Ovary (tissue), 10 donors: ENCODE results near the gene NBPF9. TPM values are rescaled to one million over a fixed set of nuclear protein-coding genes. Genes with fewer than 3 reads are reported as not detected.
"Not testable (repeated sequence)": the region's sequence is repeated elsewhere in the genome, so short reads cannot be mapped to it uniquely, and the experiment has no call there.

Source experiments
- DNase-seq, 5 donors: peaks; one replicate each; pipeline ENCODE4 v3.0.0-alpha.2; 2019 to 2020
- H3K27ac ChIP-seq, 2 donors: fragments of 200-600 bp; one replicate each; pipeline versions ENCODE4 v1.5.1 to v1.8.0; 2019 to 2022
- H3K27me3 ChIP-seq: fragments of 200-600 bp; one replicate; pipeline ENCODE4 v1.8.0; 2022
- H3K36me3 ChIP-seq: fragments of 200-600 bp; sonication (generic); one replicate; pipeline ENCODE4 v1.5.1; 2019
- H3K4me1 ChIP-seq: one replicate; pipeline ENCODE4 v1.8.1; 2013; ENCODE audit warnings: mild to moderate bottlenecking, moderate library complexity; ENCODE audit not compliant: insufficient read depth
- H3K4me3 ChIP-seq: fragments of 200-600 bp; sonication (generic); one replicate; pipeline ENCODE4 v1.5.1; 2017
- H3K9me3 ChIP-seq, 2 donors: fragments of 200-600 bp in 1 of 2; sonication (generic) in 1 of 2; one replicate each; pipeline versions ENCODE4 v1.5.1 to v1.8.1; 2013 to 2019; ENCODE audit warnings: mild to moderate bottlenecking in 1 of 2, moderate library complexity in 1 of 2
- WGBS, 3 donors: extraction: QIAGEN DNeasy Blood & Tissue Kit in 1 of 3; methylation state at CpG; one replicate each; pipeline versions ENCODE4 v1.1.5 to v1.1.7; 2013 to 2017; 5-methylcytosine and 5-hydroxymethylcytosine counted together
- intact Hi-C, 4 donors: fragments of 100-400 bp; cut with DNase I; formaldehyde crosslinking; loops; one replicate each; pipeline versions ENCODE4 v1.11.0 to v1.15.1; 2022 to 2023
- long read RNA-seq, 3 donors: library from polyadenylated mRNA in 2 of 3; unstranded in 2 of 3; transcript quantifications; one replicate each; pipeline ENCODE4 v2.0.0 and lab custom pipeline, GENCODE V29; 2021 to 2026
- polyA plus RNA-seq, 2 donors: library from polyadenylated mRNA; stranded (reverse); fragments of 200-250 nt in 1 of 2; fragments of 350-450 nt in 1 of 2; fragmentation: Illumina TruSeq in 1 of 2; extraction: RNeasy Lipid Tissue Mini Kit (QIAGEN cat#74804) in 1 of 2; gene quantifications; one replicate each; pipeline ENCODE4 v1.2.3, GENCODE V29; 2013 to 2014
- total RNA-seq, 7 donors: library from RNA; depleted of rRNA in 2 of 7; stranded (reverse); fragments of >200 nt in 2 of 7; fragmentation: NEBNext Ultra II Directional in 3 of 7; extraction: Animal tissue kit (Norgen Biotek cat#: 25700) in 3 of 7; gene quantifications; one replicate each; pipeline versions ENCODE4 v1.1.0 to v1.2.4, GENCODE V29; 2016 to 2023
- donor health status: DM: no; HTN: no; CAD: no; lungs with moderate emphysema.
- donor health status: DM: no; HTN: no; CAD: no.
- donor health status: Bipolar disorder and iron deficiency.
- donor health status: DM: yes; HTN: yes; CAD: no.
- donor health status: DM: no; HTN: no; CAD: no.
- donor health status: DM: yes; HTN: yes; CAD: no.

The NBPF9 gene, protein sequence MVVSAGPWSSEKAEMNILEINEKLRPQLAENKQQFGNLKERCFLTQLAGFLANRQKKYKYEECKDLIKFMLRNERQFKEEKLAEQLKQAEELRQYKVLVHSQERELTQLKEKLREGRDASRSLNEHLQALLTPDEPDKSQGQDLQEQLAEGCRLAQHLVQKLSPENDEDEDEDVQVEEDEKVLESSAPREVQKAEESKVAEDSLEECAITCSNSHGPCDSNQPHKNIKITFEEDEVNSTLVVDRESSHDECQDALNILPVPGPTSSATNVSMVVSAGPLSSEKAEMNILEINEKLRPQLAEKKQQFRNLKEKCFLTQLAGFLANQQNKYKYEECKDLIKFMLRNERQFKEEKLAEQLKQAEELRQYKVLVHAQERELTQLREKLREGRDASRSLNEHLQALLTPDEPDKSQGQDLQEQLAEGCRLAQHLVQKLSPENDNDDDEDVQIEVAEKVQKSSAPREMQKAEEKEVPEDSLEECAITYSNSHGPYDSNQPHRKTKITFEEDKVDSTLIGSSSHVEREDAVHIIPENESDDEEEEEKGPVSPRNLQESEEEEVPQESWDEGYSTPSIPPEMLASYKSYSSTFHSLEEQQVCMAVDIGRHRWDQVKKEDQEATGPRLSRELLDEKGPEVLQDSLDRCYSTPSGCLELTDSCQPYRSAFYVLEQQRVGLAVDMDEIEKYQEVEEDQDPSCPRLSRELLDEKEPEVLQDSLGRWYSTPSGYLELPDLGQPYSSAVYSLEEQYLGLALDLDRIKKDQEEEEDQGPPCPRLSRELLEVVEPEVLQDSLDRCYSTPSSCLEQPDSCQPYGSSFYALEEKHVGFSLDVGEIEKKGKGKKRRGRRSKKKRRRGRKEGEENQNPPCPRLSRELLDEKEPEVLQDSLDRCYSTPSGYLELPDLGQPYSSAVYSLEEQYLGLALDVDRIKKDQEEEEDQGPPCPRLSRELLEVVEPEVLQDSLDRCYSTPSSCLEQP (N-terminal part only)
- total RNA-seq (10 to 100 TPM in 5 of 7 donors, 1 to 10 TPM in 2; 8.0 to 20.3 (median 16.2) TPM), polyA plus RNA-seq (10 to 100 TPM in 1 of 2 donors, 1 to 10 TPM in 1; 8.2 to 14.9 TPM)
- long read RNA-seq, donor 1, partial matches to known transcripts, result 1 of 22 reads
- long read RNA-seq, donor 1, other reads (novel, unspliced or antisense), result 21 of 22 reads
- long read RNA-seq, donor 2, result 0 reads
- long read RNA-seq, donor 3, full-length matches to known transcripts, result 1 of 35 reads
- long read RNA-seq, donor 3, partial matches to known transcripts, result 9 of 35 reads
- long read RNA-seq, donor 3, other reads (novel, unspliced or antisense), result 25 of 35 reads

DNA sequence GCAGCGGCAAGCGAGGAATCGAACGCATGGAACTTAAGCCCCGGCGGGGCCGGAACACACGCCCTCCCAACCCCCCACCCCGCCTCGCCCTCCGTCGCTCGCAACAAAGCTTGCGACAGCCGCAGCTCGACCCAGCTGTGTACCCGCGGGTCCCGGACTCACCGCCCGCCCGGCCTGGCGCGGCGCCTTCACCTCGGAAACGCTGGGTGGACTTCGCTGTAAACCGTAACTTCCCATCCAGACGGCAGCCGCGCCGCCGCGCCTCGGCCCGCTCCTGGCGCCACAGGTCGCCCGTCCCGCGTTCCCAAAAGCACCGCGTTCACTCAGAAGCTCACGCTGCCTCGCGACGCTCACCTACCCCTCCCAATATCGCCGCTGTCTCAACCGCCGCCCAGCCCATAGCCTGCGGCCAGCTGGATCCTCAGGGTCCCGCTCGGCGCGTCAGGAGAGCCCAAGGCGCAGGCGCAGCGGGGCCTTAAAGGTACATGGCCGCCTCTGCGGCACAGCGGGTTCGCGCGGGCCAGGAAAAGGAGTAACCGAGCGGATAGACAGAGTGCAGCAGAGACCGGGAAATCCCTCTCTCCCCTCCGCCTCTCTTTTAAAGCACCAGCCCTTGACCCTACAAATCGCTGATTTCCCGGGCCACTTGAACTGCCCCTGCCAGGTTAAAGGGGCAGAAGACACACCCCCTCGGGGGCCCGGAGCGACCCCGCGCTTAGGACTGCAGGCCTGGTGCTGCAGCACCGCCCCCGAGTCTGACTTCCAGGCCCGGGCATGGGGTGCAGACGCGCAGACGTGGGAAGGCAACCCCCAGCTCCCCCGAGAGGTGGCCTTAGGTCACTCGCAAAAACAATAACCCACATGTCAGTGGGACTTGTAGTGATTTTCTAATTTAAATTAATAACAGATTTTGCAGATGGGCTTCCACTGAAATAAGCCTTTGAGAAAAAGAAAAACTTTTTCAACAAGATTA, at the start of gene NBPF9:
Gene NBPF9, minus strand, starts transcription at position 443 of the 973 bp plus-strand sequence. CDS start 21,412 bp downstream, outside the sequence.
- WGBS, 3 donors, result 1% methylated on average over 19 to 47 of the region's 85 CpGs; no CpG with 5 or more reads in 1 of the 3 donors
- Histone ChIP-seq H3K4me3 (peak within 1 kb of the TSS; percentile 39), H3K27ac (peak within 1 kb of the TSS; percentile 79)
- peak; percentile 53 to 75 (median 64) for DNase-seq
- H3K4me1 ChIP-seq, H3K36me3 ChIP-seq, intact Hi-C loops, H3K27me3 ChIP-seq, H3K9me3 ChIP-seq: not testable (repeated sequence)

DNA sequence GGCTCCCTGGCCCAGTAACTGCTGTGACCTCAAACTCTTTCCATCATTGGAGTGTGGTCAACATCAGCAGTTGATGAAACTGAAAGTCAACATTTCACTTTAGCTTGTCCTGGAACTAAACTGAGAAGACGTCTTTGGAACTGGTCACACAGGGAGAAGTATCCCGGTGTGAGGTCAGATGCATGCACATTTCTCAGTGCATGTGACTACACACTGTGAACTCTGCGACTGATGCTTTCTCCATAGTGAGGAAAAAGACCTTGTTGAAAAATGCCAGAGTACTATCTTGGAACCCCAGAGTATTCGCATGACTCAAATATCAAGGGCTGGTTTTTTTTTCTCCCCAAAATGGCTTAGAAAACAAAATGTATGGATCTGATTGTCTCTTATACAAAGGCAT, 46.6 kb upstream of the NBPF9 start:
- H3K27me3 ChIP-seq, H3K4me1 ChIP-seq, H3K4me3 ChIP-seq, H3K27ac ChIP-seq, DNase-seq, H3K36me3 ChIP-seq, H3K9me3 ChIP-seq, intact Hi-C loops: not testable (repeated sequence)
- WGBS, 3 donors, result 79 to 90% (median 79%) methylated on average over 3 to 4 of the region's 4 CpGs

DNA sequence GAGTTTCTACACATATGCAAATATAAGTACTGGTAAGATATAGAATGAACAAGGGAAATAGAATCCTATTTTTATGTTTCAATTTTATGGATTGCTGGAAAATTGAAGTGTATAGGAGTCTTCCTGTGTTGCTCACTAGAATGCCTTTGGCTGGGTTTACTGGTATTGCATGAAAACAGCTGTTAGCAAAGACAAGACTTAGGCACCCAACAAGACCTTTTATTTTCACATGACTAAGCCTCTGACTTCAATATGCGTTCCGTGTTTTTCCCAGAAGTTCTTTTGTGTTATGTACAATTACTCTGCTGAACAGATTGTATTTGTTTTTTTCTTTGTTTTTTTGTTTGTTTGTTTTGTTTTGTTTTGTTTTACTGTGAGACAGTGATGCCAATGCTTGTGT, 34.2 kb upstream of the NBPF9 start:
- H3K4me1 ChIP-seq, H3K4me3 ChIP-seq, DNase-seq, H3K27ac ChIP-seq, H3K9me3 ChIP-seq, intact Hi-C loops, H3K36me3 ChIP-seq, H3K27me3 ChIP-seq: not testable (repeated sequence)
- WGBS, 3 donors, result 68 to 81% (median 68%) methylated on average over 2 of the region's 2 CpGs

DNA sequence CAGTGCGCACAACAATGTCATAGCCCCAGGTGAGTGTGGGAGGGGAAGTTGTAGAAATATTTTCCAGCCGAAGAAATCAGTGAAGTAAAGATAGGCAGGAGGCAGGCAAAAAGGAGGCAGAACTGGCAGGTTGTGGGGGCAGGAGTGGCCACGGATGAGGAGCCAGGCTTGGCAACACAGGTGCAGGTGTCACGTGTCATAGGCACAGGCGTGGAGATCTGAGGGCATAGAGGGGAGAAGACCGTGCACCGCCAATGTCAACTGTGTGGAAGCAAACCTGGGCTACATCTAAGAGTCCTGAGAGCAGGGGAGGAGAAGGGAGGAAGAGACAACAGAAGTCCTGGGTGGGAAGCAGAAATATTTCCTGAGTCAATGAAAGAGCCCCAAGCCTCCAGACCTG, 27.6 kb upstream of the NBPF9 start:
- H3K4me1 ChIP-seq, DNase-seq, H3K36me3 ChIP-seq, intact Hi-C loops, H3K27ac ChIP-seq, H3K9me3 ChIP-seq, H3K4me3 ChIP-seq, H3K27me3 ChIP-seq: not testable (repeated sequence)
- WGBS, 3 donors, result 89 to 95% (median 91%) methylated on average over 5 to 7 of the region's 7 CpGs

DNA sequence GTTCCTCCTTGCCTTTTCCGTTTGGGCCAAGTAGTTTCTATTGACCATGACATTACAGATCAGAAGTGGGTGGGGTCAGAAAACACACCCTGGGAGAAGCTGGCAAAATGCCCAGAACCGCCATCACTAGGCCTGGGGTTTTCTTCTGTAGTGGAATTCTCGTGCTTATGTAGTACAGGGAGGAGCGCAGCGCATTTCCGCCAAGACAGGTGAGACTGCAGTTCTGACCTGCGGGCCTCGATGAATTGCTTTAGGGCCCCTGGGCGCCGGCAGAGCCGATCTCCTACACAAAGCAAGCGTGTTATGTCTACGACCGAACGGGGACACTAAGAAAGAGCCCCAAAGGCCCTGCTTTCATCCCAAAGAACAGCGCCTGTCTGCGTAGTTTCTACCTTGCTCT, 25.9 kb upstream of the NBPF9 start:
- not testable (repeated sequence) for DNase-seq, H3K27ac ChIP-seq
- no CpG with 5 or more reads among the region's 17 CpGs for WGBS, 3 donors

DNA sequence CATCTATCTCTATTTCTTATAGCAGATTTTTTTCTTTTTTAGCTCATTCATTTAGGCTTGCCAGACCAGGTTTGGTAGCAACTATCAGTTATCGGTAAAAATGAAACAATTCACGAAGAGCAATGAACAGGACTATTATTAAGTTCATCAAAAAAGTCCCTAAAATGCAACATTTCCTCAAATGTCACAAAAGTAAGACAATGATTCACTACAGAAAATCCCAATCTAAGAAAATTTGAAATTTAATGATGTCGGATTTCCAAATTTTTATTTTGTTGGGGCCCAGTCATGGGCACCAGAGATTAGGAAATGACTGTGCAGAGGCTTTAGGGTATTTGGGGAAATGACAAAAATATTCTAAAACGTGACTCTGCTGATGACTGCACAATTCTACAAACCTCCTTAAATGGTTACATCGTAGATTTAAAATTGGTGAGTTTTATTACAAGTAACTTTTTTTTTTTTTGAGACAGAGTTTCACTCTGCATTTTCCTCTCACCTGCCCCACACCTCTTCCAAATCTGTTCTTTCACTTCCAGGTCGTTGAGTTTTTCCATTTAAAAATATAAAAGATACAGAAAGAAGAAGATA, 23.3 kb upstream of the NBPF9 start:
- 82 to 89% (median 85%) methylated on average over 5 to 6 of the region's 6 CpGs for WGBS, 3 donors
- intact Hi-C loops, H3K4me3 ChIP-seq, H3K27me3 ChIP-seq, DNase-seq, H3K4me1 ChIP-seq, H3K9me3 ChIP-seq, H3K27ac ChIP-seq, H3K36me3 ChIP-seq: not testable (repeated sequence)

More for the DNA sequence above, 25.9 kb upstream of the NBPF9 start:
- H3K36me3 ChIP-seq, H3K27me3 ChIP-seq, intact Hi-C loops, H3K9me3 ChIP-seq, H3K4me3 ChIP-seq, H3K4me1 ChIP-seq: not testable (repeated sequence)

DNA sequence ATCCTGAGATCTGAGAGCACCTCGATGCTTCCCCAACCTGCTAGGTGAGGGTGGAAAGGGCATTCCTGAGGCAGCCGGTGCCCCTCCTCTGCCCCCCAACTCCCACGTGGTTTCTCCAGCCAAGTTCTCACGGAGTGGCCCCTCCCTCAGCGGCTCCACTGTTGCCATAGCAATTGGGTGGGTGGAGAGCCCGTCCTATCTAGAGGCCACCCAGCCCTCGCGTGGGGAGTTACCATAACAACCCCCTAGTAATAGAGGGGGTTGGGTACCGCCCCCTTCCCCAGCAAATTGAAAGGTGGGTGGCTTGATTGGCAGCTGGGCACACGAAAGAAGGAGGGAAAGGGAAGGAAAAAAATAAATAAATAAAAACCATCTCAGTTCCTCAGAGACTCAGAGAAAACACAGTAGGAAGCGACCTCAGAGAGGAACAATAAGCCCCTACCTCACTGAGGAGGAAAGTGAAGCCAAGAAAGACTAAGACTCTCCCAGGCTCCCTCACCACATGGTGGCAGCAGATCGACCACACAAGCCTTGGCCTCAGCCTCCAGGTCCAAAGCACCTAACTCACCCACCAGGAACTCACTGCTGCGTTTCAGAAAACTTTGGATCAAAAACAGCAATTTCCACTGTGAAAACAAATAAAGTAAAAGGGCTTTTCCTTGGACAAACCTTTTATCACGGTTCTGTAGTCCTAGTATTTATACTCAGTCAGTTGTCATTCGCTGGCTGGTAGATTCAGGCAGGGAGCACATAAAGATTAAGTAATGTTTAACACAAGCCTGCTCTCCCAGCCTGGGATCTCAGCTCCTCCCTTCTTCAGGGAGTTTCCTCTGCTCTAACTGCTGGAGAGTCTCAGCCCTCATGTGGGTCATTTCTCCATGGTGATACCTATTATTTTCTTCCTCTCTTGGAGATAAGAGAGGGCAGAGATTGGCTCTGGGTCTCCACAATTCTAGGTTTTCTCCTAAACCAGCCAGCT, 20.9 kb upstream of the NBPF9 start:
- DNase-seq, H3K4me3 ChIP-seq, H3K9me3 ChIP-seq, H3K36me3 ChIP-seq, intact Hi-C loops, H3K27ac ChIP-seq, H3K4me1 ChIP-seq, H3K27me3 ChIP-seq: not testable (repeated sequence)
- WGBS, 3 donors, result 0 to 4% (median 3%) methylated on average over 5 to 10 of the region's 15 CpGs

DNA sequence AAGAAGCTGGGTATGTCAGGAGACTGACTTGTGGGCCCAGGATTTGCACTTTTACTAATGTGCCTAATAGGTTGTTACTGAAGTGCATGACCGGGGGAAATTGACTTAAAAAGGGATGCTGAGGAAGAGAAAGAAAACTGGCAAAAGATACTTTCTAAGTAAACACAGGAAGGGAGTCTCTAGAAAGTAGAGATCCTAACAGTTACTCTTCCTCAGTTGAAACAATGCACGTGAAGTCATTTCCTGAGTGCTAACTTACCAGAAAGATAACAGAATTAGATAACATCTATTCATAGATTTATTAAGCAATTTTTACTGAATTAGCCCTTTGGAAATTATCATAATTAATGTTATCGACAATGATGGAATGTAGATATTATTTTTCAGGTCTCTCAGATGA, 9.5 kb upstream of the NBPF9 start:
- H3K4me3 ChIP-seq, H3K4me1 ChIP-seq, DNase-seq, intact Hi-C loops, H3K36me3 ChIP-seq, H3K9me3 ChIP-seq, H3K27me3 ChIP-seq, H3K27ac ChIP-seq: not testable (repeated sequence)
- 88 to 92% (median 88%) methylated on average over 1 of the region's 3 CpGs for WGBS, 3 donors

DNA sequence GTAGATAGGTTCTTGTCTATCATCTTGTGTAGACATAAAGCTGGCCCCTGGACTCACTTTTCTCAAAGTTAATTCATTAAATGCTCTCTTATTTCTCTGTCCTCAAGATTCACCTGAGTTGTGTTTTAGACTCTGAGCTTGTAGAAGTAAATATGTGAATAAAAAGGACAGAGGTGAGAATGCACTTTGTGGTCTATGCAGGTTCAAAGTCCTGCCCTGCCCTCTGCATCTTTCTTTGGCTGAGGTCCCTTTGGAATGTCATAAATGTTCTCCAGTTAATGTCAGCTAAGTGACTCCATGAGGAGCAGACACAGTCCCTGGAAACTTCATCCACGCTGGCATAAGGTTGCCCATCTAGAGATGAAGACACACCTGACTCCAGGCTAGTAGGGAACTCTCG, 7.0 kb upstream of the NBPF9 start:
- H3K27me3 ChIP-seq, H3K27ac ChIP-seq, H3K4me1 ChIP-seq, DNase-seq, intact Hi-C loops, H3K36me3 ChIP-seq, H3K9me3 ChIP-seq, H3K4me3 ChIP-seq: not testable (repeated sequence)
- 73 to 89% (median 76%) methylated on average over 1 to 2 of the region's 2 CpGs for WGBS, 3 donors
